NCI-H128 (cell line): ENCODE results near the gene CD47.

Experiments
- DNase-seq: peaks from one replicate; lab custom pipeline; 2025; ENCODE audit not compliant: unreplicated experiment; lab: John Stamatoyannopoulos, UW

The CD47 gene

GRCh38 chr3:108053483-108053882, 37.3 kb downstream of the CD47 start:
- no peak for DNase-seq

DNA sequence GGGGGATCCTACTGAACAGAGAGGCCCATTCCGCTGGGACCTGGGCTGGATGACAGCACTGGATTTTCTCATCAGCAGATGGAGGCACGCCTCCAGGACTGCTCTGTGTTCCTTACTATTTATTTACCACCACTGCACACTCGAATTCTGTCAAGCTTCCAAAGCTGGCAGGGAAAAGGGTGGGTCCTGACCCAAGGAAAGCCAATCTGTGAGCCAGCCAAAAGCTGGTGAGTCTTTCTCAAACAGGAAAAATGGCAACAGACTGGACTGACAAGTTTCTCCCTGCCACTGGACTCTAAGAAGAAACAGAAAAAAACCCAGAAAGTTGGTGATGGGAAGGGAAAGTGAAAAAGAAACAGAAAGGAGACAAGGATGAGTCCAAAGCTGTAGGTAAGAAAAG, 37.8 kb downstream of the CD47 start:
- DNase-seq = no peak

GRCh38 chr3:108051005-108051404, 39.8 kb downstream of the CD47 start:
- no peak for DNase-seq

GRCh38 chr3:108047987-108048386, 42.8 kb downstream of the CD47 start:
- no peak for DNase-seq

DNA sequence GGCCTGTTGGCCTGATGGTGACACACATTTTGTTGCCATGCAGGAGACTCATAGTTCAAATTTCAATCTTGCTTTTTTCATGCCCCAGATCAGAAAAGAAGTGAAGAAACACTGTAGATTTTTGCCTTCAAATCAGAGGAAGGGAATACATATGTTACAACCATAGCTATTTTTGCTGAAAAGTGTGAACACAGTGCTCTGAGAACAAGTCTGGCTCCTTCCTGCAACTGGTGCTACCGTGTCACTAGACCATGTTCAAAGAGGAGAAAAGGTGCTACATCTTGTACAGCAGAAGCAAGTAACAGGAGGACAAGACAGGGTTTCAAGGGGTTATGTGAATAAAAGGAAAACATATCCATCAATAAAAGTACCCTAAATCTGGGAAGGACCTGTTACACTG, 44.6 kb downstream of the CD47 start:
- no peak for DNase-seq

DNA sequence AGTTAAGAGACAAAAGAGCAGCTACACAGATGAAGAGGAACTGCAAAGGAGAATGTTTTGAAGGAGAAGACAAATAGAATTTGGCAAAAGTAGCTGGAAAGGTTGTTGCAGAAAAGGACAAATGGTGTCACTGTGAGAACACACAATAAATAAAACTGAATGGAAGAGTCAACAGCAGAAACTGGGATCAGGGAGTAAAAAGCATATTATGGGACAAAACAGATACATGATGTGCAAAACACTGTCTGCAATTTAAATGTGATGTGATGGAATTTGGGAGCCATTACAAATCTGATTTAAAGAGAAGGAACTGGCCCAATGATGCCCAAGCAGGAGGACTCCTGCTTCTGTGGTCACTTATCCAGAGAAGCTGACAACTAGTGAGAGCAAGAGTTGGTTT, 46.1 kb downstream of the CD47 start:
- no peak for DNase-seq

GRCh38 chr3:108042300-108042699, 48.5 kb downstream of the CD47 start:
- no peak for DNase-seq

GRCh38 chr3:108041253-108041652, 49.6 kb downstream of the CD47 start:
- DNase-seq = no peak

GRCh38 chr3:108037770-108038169, 53.1 kb downstream of the CD47 start:
- DNase-seq = no peak

DNA sequence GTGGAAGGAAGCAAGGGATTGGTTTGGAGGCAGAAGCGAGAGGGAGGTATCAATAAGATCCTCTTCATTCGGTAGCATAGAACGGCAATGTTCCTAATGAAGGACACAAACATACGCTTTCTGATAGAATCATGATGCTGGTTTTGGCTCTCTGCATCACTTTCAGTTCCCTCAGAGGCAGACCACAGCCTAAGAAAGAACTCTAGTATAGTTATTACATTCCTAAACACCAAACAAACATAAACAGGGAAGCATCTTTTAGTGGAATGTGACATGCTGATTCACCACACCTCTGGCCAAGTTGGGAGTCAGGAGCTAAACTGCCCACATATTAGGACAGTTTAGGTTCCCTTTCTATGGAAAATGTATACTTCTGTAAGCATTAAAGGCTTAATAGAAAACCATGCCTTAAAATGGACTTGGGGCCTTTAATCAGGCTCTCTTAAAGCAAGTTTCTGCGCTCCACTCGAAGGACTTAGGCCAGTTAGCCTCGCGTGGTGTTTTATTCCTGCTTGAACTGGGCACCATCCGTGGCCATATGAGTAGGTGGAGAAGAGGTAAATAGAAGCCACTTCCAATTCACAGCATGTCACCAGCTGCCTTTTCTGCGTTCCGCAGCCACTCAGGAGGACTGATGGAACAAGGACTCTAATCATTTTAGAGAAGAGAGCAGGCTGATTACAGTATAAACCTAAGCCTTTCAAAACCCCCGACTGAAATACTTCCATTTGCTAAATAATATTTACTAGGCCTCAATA, 53.7 kb downstream of the CD47 start:
- no peak for DNase-seq

DNA sequence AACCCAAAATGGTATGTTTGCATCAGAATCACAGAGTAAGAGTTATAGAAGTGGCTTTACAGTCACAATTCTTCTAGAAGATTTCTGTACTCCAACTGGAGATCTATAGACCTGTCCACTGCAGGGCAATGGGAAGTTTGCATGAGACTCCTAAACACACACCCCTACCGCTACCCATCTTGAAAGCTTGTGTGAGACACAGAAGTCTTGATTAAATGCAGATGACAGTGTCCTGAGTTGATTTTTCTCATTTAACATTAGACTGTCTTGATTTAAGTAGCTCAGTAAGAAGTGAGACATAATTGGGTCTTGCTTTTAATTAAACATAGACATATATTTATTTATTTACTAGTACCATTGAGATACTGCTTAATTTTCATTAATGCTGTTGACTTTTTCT, 54.4 kb downstream of the CD47 start:
- DNase-seq = no peak

DNA sequence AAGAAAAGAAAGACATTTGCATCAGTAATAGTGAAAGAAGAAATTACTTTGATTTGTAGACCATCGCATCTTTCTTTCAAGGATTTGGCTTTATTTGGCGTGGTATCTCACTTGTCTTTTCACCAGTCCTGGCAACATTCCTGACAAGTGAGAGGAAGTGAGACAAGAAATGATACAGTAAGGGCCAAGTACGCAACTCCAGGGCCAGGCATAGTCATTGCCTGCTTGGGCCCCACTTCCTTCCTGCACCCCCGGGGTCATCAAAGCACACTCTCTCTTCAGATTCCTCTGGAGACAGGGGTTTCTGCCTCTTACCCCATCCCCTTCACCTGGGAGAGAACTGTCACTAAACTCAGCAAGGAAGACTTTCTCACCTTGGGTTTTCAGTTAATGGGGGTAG, 55.1 kb downstream of the CD47 start:
- no peak for DNase-seq

- DNase-seq = no peak
Measured at GRCh38 chr3:108031895-108032294, 58.9 kb downstream of the CD47 start.

DNA sequence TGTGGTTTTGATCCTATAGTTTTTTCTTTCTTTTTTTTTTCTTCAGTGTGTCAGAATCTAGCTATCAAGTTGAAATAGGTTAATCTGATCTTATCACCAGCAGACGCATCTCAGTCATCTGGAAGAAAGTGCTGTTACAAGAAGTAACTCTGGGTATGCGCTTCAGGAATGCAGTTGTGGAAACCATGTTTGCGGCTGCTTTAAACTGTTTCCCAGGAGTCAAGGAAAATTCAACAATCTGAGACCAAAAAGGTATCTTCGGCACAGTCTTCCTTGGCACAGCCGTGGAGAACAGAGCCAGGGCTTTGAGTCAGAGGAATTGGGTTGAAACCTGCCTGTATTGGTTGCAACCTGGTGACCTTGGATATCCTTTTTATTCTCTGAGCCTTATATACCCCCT, 59.9 kb downstream of the CD47 start:
- DNase-seq = no peak

DNA sequence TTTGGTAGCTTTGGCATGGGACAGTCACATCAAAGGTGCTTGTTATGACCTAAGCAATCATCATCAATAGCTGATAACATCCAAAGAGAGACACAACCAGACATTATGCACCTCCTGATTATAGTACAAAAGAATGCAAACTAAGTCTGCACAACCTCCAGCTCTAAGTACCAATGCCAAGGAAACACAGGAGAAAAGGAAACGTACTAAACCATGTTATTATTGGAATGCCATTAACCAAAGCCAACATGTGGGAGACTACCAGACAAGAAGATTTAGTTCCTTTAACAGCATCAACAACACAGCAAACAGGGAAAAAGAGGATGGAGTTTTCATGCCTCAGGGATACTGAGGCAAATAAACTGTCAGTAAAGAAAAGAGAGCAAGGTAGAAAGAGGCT, 61.4 kb downstream of the CD47 start:
- no peak for DNase-seq

GRCh38 chr3:108028896-108029295, 61.9 kb downstream of the CD47 start:
- DNase-seq = no peak

- DNase-seq = no peak
Measured at GRCh38 chr3:108025177-108025576, 65.7 kb downstream of the CD47 start.

- no peak for DNase-seq
Measured at GRCh38 chr3:108024146-108024850, 66.5 kb downstream of the CD47 start.

GRCh38 chr3:108022256-108023150, 68.3 kb downstream of the CD47 start:
- no peak for DNase-seq

GRCh38 chr3:108021533-108021932, 69.3 kb downstream of the CD47 start:
- DNase-seq = no peak

DNA sequence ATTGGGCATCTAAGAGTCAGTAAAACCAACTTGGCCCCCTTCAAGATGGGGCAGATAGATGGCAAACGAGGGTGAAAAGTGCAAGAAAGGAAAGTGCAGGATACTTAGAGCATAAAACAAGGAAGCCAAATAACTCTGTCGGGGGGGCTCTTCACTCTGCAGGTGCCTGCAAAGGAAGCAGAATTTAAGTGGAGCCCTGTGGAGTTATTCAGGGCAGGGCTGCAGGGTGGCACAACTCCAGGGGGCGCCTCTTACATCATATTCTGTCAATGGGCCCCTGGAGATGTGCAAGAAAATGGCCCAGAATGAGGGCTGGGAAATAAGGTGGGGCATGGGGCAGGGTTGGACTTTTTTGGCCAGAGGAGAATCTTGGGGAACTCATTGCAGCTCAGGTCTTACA, 69.7 kb downstream of the CD47 start:
- DNase-seq = no peak

GRCh38 chr3:108018552-108018951, 72.3 kb downstream of the CD47 start:
- DNase-seq = no peak
